A549 (cell line): Measurements from ENCODE around the gene RNASEH1. TPM values are rescaled to one million over a fixed set of nuclear protein-coding genes. Genes with fewer than 3 reads are reported as not detected.
A peak's percentile ranks its signal among the peaks of the same experiment; 100 is the strongest.
"Not testable (repeated sequence)": the region's sequence is repeated elsewhere in the genome, so short reads cannot be mapped to it uniquely, and the experiment has no call there.

Source experiments
- ATAC-seq, 2 experiments: fragments of 200-7000 bp in 1 of 2; fragments of >200 bp in 1 of 2; cut with Nextera tagmentation in 1 of 2; cut with Tn5 transposase in 1 of 2; 3 replicates each; pipeline versions ENCODE4 v1.8.0 to v1.9.1; 2018 to 2020; ENCODE audit warnings: mild to moderate bottlenecking in 1 of 2, moderate library complexity in 1 of 2
- CTCF ChIA-PET: fragments of 300-600 bp; sonication (Branson Sonifier 250); formaldehyde crosslinking; extraction: SDS; loops from one replicate; lab custom pipeline; 2021; ENCODE audit warnings: antibody characterized with exemption, inconsistent platforms; lab: Yijun Ruan, JAX
- POLR2A ChIA-PET: fragments of 350-600 bp; formaldehyde crosslinking; extraction: SDS; loops from one replicate; lab custom pipeline; 2021; ENCODE audit warnings: antibody characterized with exemption, inconsistent platforms; lab: Yijun Ruan, JAX
- DNase-seq, 2 experiments: peaks; one replicate each; pipeline versions ENCODE4 v3.0.0 to v3.0.0-alpha.2; 2011 to 2016; ENCODE audit warnings: low read depth in 1 of 2, low spot score in 1 of 2
- FAIRE-seq: peaks from 2 replicates; lab custom pipeline; 2011; peaks lifted over from hg19 to GRCh38; lab: Jason Lieb, UNC
- H3K27ac ChIP-seq, 2 experiments: fragments of >200 bp; sonication (Bioruptor Twin); formaldehyde crosslinking; 3 replicates each; pipeline ENCODE4 v1.5.1; 2016 to 2017
- H3K4me1 ChIP-seq: fragments of >200 bp; sonication (Bioruptor Twin); formaldehyde crosslinking; 3 replicates; pipeline ENCODE4 v1.6.1; 2016
- H3K4me2 ChIP-seq: fragments of >200 bp; sonication (Bioruptor Twin); formaldehyde crosslinking; 3 replicates; pipeline ENCODE4 v1.6.1; 2016
- H3K4me3 ChIP-seq: fragments of >200 bp; sonication (Bioruptor Twin); formaldehyde crosslinking; 3 replicates; pipeline ENCODE4 v1.5.1; 2016
- H3K9me3 ChIP-seq: fragments of >200 bp; sonication (Bioruptor Twin); formaldehyde crosslinking; 3 replicates; pipeline ENCODE4 v1.6.1; 2016
- ATOH8 ChIP-seq: fragments of 250-450 bp; sonication (Bioruptor Pico); IDR thresholded peaks from 2 replicates; pipeline ENCODE4 v1.5.0; 2020; ENCODE audit warnings: low read depth, mild to moderate bottlenecking, moderate library complexity
- CBX8 ChIP-seq: fragments of 200-600 bp; sonication (generic); IDR thresholded peaks from 2 replicates; pipeline ENCODE4 v1.6.1; 2016
- CHD4 ChIP-seq: fragments of 200-600 bp; sonication (generic); IDR thresholded peaks from 2 replicates; pipeline ENCODE4 v1.6.1; 2016; ENCODE audit warnings: antibody characterized with exemption, mild to moderate bottlenecking, borderline replicate concordance
- E2F6 ChIP-seq: IDR thresholded peaks from 2 replicates; pipeline ENCODE4 v1.6.1; 2012; ENCODE audit warnings: low read depth, borderline replicate concordance
- FOSL2 ChIP-seq, 2 experiments: fragments of 450-650 bp in 1 of 2; fragments of >200 bp in 1 of 2; sonication (Bioruptor Twin) in 1 of 2; formaldehyde crosslinking; IDR thresholded peaks; 2 replicates each; pipeline versions ENCODE4 v1.5.0 to v1.6.1; 2016 to 2020; ENCODE audit warnings: mild to moderate bottlenecking in 1 of 2, moderate library complexity in 1 of 2
- FOXS1 ChIP-seq: fragments of 250-450 bp; sonication (Bioruptor Pico); IDR thresholded peaks from 2 replicates; pipeline ENCODE4 v1.5.0; 2020; ENCODE audit warnings: mild to moderate bottlenecking, moderate library complexity
- HOXB13 ChIP-seq: fragments of 250-450 bp; sonication (Bioruptor Pico); IDR thresholded peaks from 2 replicates; pipeline ENCODE4 v1.5.0; 2020; ENCODE audit warnings: low read depth, mild to moderate bottlenecking, moderate library complexity
- KDM1A ChIP-seq: fragments of 200-600 bp; sonication (generic); IDR thresholded peaks from 2 replicates; pipeline ENCODE4 v1.6.1; 2016; ENCODE audit warnings: low read depth, mild to moderate bottlenecking
- KDM5A ChIP-seq: fragments of 200-600 bp; sonication (generic); IDR thresholded peaks from 2 replicates; pipeline ENCODE4 v1.6.1; 2016; ENCODE audit warnings: antibody characterized with exemption, mild to moderate bottlenecking
- PHF8 ChIP-seq: fragments of 200-600 bp; sonication (generic); IDR thresholded peaks from 2 replicates; pipeline ENCODE4 v1.6.1; 2016; ENCODE audit warnings: low read depth, mild to moderate bottlenecking, antibody characterized with exemption, moderate library complexity, borderline replicate concordance
- POLR2A ChIP-seq: IDR thresholded peaks from 2 replicates; pipeline ENCODE4 v1.6.1; 2012; ENCODE audit warnings: mild to moderate bottlenecking, low read length
- POLR2AphosphoS2 ChIP-seq: conservative IDR thresholded peaks from 2 replicates; pipeline ENCODE4 v1.6.1; 2012; ENCODE audit warnings: low read length, improper control_type of control experiment, inconsistent platforms
- RFX5 ChIP-seq: fragments of 450-650 bp; IDR thresholded peaks from 2 replicates; pipeline ENCODE4 v1.7.1; 2014; ENCODE audit warnings: antibody characterized with exemption, mild to moderate bottlenecking, moderate library complexity
- SREBF2 ChIP-seq: fragments of 450-650 bp; IDR thresholded peaks from 2 replicates; pipeline ENCODE4 v1.6.1; 2014; ENCODE audit warnings: mild to moderate bottlenecking, moderate library complexity
- TP53 ChIP-seq: fragments of 250-450 bp; sonication (Bioruptor Pico); IDR thresholded peaks from 2 replicates; pipeline ENCODE4 v1.5.0; 2021; ENCODE audit warnings: mild to moderate bottlenecking, moderate library complexity
- USF2 ChIP-seq: fragments of 450-650 bp; IDR thresholded peaks from 2 replicates; pipeline ENCODE4 v1.6.1; 2014; ENCODE audit warnings: antibody characterized with exemption
- ZSCAN20 ChIP-seq: fragments of 250-450 bp; sonication (Bioruptor Pico); IDR thresholded peaks from 2 replicates; pipeline ENCODE4 v1.8.0; 2022; ENCODE audit warnings: mild to moderate bottlenecking, moderate library complexity
- WGBS: methylation state at CpG from one replicate; pipeline ENCODE4 v1.1.6; 2017; ENCODE audit errors: missing lambda C conversion rate; 5-methylcytosine and 5-hydroxymethylcytosine counted together
- polyA plus RNA-seq, 4 experiments: library from polyadenylated mRNA; depleted of rRNA in 3 of 4; stranded (reverse); fragments of >200 nt; fragmentation: RNase III in 1 of 4; extraction: RNeasy Plus Mini Kit Qiagen cat#74134 plus additional on column Dnase treatment in 1 of 4; gene quantifications; 2 replicates in 3 of 4; 3 replicates in 1 of 4; pipeline ENCODE4 v1.2.3, GENCODE V29; 2011 to 2017

RNASEH1 gene
- polyA plus RNA-seq, 2 of the 4 experiments (the other 2 are of a cell fraction), result 54.3 to 55.3 TPM

GRCh38 chr2:3578987-3579386 is 20.9 kb upstream of the RNASEH1 start:
- Histone ChIP-seq H3K4me3 (peak overlapping the region; percentile 11; the same call in 2 of the 3 replicates), H3K4me1 (peaks cover 52% of the 10 kb centered on the region), H3K4me2 (peak overlapping the region; percentile 94), H3K9me3 (no peaks in the 10 kb centered on the region), H3K27ac (no peak overlapping the region)
- WGBS, result 82% methylated on average over 5 of the region's 5 CpGs
- ChIA-PET CTCF (interaction anchor here (1.2 to 1.8 kb wide), 2 partner anchors 43 to 72 kb away, joined by 3 to 7 read pairs; no protein-coding TSS in a partner anchor), POLR2A (interaction anchor here (1.0 to 2.6 kb wide), 3 partner anchors 13 to 26 kb away, joined by 3 to 15 read pairs (median 3); partner anchors contain the start of gene RNASEH1)
- FAIRE-seq, result no peak
- no peak for DNase-seq
- no peak for ATAC-seq
- no peak for TF ChIP-seq POLR2AphosphoS2
- TF ChIP-seq HOXB13 (CRISPR knock-in tag), result no peak
- no peak for TF ChIP-seq E2F6
- no peak for TF ChIP-seq KDM5A
- TF ChIP-seq USF2, result no peak
- no peak for TF ChIP-seq POLR2A
- no peak for TF ChIP-seq CHD4
- no peak for TF ChIP-seq ATOH8
- TF ChIP-seq SREBF2, result no peak
- no peak for TF ChIP-seq CBX8
- TF ChIP-seq TP53 (CRISPR knock-in tag), result no peak
- TF ChIP-seq FOSL2 (IDR thresholded peaks at IDR 0.05), result no peak
- TF ChIP-seq FOSL2 (CRISPR knock-in tag; IDR thresholded peaks at IDR 0.05), result no peak
- TF ChIP-seq FOXS1, result no peak

- WGBS, result 41% methylated on average over 10 of the region's 10 CpGs
- POLR2A ChIA-PET, result interaction anchor here (0.8 to 4.8 kb wide), 4 partner anchors 9 to 198 kb away, joined by 3 to 62 read pairs (median 6); partner anchors contain the start of genes EIPR1 and RNASEH1
Observed at GRCh38 chr2:3576263-3576630, 18.1 kb upstream of the RNASEH1 start.

GRCh38 chr2:3575534-3576262 is 17.6 kb upstream of the RNASEH1 start:
- ATAC-seq, result peak; percentile 27 to 70
- FAIRE-seq, result no peak
- Histone ChIP-seq H3K9me3 (no peaks in the 10 kb centered on the region), H3K4me3 (peak overlapping the region; percentile 91), H3K4me2 (peak overlapping the region; percentile 94), H3K4me1 (peaks cover 49% of the 10 kb centered on the region), H3K27ac (peak overlapping the region; percentile 94 to 99)
- peak in 1 of 2 experiments; percentile 23 for DNase-seq
- CTCF ChIA-PET, result interaction anchor here (1.0 to 1.2 kb wide), 2 partner anchors 9 to 25 kb away, joined by 3 read pairs; no protein-coding TSS in a partner anchor
- TF ChIP-seq ATOH8, result no peak
- peak; percentile 39; the same call in 1 of the 2 replicates for TF ChIP-seq PHF8
- no peak for TF ChIP-seq RFX5
- TF ChIP-seq KDM1A, result no peak
- no peak for TF ChIP-seq ZSCAN20
- WGBS, result under 1% methylated on average over 19 of the region's 54 CpGs
- POLR2A ChIA-PET, result interaction anchor here (0.6 to 4.8 kb wide), 5 partner anchors 9 to 198 kb away, joined by 3 to 62 read pairs (median 4); partner anchors contain the start of genes ADI1, EIPR1 and RNASEH1

More at GRCh38 chr2:3576263-3576630, 18.1 kb upstream of the RNASEH1 start:
- Histone ChIP-seq H3K4me3 (peak overlapping the region; percentile 91), H3K27ac (peak overlapping the region; percentile 94 to 99), H3K4me2 (peak overlapping the region; percentile 94), H3K4me1 (peaks cover 49% of the 10 kb centered on the region)
- CTCF ChIA-PET, result interaction anchor here (0.6 to 1.2 kb wide), 4 partner anchors 8 to 1313 kb away, joined by 3 to 4 read pairs (median 3); partner anchors contain the start of gene RNASEH1
- not testable (repeated sequence) for ATAC-seq, DNase-seq, FAIRE-seq, H3K9me3 ChIP-seq
